HG03442 (cell line): Measurements from ENCODE around the gene MAOB.
"Not testable (repeated sequence)": the region's sequence is repeated elsewhere in the genome, so short reads cannot be mapped to it uniquely, and the experiment has no call there.

Experiments
- ATAC-seq: cut with Tn5 transposase; IDR thresholded peaks from one replicate; pipeline ENCODE4 v1.9.1; 2021; ENCODE audit warnings: mild to moderate bottlenecking, moderate library complexity; ENCODE audit not compliant: unreplicated experiment

MAOB gene

DNA sequence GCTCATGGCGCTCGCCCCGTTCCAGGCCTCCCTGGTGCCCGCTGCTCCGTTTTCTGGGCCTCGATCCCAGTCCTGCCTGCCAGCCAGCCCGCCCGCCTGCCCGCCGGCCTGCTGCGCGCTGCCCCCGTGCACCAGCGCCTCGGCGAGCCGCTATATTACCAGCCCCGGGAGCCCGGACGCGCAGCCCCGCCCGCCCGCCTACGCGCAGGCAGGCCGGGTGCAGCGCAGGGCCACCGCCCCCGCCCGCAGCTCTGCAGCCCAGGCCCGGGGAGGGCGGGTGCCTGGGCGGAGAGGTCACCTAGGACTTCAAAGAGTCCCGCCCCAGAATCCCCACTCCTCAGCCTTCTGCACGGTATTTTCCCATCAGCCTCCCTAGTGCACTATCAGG is at the start of gene MAOB:
Gene MAOB (minus strand): TSS at position 157 of the 388 bp plus-strand sequence. CDS start 151 bp downstream, at position 6.
- no peak for ATAC-seq

DNA sequence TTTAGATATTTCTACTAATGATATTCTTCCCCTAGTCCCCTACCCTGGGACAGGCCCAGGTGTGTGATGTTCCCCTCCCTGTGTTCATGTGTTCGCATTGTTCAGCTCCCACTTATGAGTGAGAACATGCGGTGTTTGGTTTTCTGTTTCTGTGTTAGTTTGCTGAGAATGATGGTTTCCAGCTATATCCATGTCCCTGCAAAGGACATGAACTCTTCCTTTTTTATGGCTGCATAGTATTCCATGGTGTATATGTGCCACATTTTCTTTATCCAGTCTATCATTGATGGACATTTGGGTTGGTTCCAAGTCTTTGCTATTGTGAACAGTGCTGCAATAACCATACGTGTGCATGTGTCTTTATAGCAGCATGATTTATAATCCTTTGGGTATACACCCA is 39.8 kb upstream of the MAOB start:
- ATAC-seq: not testable (repeated sequence)

- not testable (repeated sequence) for ATAC-seq
Measured at GRCh38 chrX:43910772-43911171, 28.5 kb upstream of the MAOB start.

GRCh38 chrX:43910012-43910411 is 27.8 kb upstream of the MAOB start:
- no peak for ATAC-seq

DNA sequence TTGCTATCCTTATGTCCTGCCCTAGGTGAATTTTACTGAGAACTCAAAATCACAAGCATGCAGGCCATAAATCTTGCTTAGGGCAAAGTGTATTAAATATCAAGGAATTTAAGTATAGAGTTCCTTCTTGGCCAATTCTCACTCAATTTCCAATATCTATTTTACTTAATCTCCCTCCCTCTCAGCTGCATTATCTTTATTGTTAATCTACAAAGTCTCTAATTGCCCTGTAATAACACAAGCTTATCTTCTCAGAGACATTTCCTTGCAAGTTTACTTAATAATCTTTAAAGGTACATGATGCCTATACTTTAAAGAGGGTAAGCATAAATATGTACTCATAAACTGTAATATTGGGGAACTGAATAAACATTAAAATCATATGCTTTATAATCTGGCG is 26.9 kb upstream of the MAOB start:
- no peak for ATAC-seq

DNA sequence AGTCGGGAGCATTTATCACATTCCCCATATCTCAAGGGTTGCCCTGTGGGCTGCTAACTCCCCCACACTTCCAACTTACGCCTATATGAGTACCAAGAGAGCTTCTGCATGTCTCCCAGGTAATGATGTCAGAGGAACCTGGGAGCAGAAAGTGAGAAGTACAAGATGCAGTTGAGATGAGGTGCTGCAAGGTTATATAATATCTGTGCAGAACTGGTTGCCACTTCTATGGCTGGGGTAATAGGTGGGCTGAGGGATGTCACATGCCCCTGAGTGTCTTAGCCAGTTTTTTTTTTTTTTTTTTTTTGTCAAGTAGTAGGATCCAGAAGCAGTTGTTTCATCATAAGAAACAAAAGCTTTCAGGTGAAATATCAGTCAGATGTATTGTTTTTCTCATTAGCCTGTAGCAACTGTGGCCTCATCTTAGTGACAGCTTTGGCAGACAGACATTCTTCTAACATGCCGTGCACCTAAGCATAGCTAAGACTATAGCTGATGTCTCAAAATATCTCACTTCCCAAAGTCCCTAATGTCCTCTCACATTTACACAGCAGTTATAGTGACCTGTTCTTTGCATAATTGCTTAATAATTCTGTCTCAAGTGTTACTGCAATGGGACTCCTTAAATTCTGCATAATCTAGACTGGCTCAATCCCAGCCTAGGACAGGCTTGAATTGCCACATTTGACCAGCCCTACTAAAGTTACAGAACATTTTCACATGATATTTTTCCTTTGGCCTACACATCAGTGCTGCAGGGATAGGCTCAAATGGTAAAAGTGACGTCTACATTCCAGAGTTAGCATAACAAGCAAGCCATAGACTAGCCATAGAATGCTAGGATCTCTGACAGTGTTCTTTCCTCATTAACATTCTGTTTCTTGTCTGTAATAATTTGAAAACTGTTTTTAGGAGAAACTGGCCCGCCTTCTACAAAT is 17.9 kb upstream of the MAOB start:
- ATAC-seq: no peak

GRCh38 chrX:43898406-43899035 is 16.3 kb upstream of the MAOB start:
- no peak for ATAC-seq

- no peak for ATAC-seq
Measured at GRCh38 chrX:43897290-43897689, 15.0 kb upstream of the MAOB start.

DNA sequence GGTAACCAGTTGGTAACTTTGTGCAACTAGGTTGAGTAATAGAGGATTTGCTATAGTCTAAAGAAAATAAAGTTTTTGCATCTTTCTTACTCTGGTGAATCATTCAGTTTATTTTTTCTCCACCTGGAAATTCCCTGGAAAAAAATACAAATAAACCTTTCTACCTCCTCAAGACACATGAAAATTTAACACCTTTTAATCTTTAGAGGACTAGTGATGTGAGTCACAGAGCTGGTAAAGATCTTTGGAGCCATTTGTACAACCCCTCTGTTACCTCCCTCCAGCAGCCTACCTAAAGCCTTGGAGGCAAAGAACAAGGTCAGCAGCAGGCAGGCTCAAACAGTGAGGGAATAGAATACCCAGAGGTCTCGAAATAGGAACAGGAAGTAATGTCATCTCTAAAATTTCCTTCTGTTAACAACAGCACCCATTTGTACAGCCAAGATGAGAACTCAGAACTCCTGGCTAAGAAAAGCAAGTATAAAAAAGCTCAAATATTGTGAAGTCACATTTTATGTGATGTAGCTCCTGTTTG is 10.2 kb upstream of the MAOB start:
- ATAC-seq: no peak

DNA sequence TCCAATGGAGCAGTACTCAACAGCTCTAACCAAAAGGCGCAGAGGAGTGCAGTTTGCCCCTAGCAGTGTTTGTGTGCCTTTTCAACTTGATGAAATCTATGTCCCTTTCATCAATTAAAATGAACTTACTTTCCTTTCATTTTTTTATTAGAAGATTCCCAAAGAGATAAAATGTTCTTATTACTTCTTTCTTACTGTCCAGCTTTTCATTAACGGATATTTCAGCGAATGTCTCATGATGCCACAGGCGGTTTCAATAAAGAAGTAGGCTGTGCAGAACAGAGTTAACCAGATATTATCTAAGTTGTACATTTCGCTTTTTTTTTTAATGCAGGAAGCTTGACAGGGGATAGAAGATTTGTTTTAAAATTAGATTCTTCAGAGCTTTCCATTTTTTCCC is 3.4 kb upstream of the MAOB start:
- no peak for ATAC-seq

- no peak for ATAC-seq
Measured at GRCh38 chrX:43881410-43882293, 598 bp downstream of the MAOB start.

DNA sequence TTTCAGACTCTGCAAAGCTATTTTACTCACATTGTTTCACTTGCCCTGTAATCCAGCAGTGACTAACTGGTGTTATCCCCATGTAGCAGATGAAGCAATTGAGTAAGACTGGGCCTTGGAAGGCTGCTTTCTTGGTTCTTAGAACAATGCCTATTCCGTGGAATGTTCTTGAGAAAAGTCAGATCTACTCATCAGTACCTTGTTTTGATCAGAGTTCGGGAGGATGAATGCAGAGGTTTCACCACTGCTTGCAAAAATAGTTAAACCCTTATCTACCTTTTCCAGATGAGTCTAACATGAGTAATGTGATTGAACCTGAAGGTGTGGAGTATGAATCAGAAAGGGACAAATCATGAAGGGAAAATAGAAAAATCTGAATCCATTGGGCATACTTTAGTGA is 1.8 kb downstream of the MAOB start:
- no peak for ATAC-seq

DNA sequence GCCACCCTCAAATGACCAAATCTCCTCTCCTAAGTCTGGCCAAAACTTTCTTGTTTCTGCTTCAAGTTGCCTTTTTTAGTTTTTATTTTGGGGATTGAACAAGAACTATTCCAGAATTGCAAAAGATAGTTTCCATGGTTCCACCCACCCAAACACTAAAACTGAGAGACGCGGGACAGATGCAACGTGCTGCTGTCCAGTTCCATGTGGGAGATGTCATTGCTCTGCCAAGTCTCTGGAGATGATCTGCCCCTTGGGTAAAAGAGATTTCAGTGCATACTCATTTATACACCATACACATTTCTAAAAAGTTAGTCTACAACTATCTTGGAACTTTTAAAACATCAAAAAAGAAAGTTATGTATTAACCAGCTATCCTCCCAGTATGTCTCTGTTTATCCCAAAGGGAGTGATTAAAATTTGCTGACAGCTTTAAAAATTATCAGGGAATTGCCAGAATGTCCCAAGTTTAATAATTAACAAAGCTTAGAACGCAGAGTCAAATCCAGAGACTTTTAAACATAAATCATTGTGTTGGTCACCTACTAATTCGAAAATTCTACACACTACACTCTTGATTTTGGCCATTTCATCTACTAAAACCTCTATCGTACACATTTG is 3.2 kb downstream of the MAOB start:
- no peak for ATAC-seq

GRCh38 chrX:43876680-43877079 is 5.6 kb downstream of the MAOB start:
- ATAC-seq: no peak

DNA sequence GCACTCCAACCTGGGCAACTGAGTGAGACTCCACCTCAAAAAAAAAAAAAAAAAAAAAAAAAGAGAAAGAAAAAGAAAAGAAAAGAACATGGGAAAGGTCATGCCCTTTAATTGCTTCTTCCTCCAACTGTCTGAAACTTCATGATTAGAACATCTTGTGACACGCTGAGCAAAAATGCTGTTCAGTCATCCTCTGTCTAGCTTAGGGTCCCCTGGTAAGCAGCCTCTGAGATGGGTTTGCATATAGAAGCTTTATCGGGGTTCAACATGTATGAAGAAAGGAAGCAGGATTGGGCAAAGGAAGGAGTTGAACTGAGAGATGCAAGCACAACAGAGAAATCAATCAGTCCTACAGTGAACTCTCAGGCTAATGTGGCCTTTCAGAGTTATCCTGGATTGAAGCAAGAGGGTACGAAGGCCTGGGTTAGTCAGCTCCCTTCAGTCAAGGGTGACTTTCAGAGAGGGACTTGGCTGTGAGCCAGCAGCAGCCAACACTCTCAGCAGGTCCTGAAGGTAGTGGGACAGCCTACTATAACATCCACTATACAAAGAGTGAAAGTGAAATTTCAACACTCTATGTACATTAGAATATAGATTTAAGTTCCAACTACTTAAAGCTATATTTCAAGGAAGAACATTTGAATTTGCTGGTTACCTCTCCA is 11.4 kb downstream of the MAOB start:
- ATAC-seq: no peak

DNA sequence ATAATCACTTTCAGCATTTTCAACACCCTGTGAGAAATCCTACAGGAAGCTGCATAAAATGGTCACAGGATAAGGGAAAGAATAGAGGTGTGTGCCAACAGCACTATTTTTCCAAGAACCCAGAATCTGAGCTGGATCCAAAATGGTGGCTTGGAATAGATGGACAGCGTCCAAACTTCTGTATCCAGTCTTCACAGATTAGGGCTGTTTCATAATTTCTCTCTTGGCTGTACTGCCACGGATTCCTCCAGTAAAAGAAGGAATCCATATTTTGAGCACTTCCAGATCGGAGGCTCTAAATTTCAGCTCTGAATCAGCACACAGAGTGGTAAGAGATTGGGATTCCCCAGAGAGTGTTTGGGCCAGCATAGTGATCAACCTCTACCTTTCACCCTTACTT is 12.2 kb downstream of the MAOB start:
- ATAC-seq: no peak

DNA sequence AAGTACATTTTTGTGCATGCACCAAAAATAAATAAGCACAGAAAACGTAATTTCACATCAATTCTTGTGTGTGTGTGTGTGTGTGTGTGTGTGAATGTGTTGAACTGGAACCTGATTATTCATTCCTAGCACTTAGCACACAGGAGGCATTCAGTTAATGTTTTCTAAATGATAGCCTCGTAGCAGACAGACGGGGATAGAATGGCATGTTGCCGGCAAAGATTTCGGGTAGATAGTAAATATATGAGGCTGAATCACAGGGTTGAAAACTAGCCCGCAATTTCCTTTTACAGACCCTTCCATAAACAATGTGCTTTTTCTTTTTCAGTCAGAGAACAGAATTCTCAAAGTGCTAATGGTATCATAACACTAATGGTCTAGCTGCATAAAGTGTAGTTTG is 13.5 kb downstream of the MAOB start:
- ATAC-seq: no peak

- ATAC-seq: no peak
Measured at GRCh38 chrX:43866423-43866822, 15.8 kb downstream of the MAOB start.

GRCh38 chrX:43865791-43866190 is 16.5 kb downstream of the MAOB start:
- ATAC-seq: no peak

GRCh38 chrX:43862434-43862833 is 19.8 kb downstream of the MAOB start:
- no peak for ATAC-seq
